ENCODE results near the gene RALGAPB. TPM values are rescaled to one million over a fixed set of nuclear protein-coding genes. Genes with fewer than 3 reads are reported as not detected.

The RALGAPB gene
- total and polyA plus RNA-seq, 2 of the 13 experiments (the other 11 are each of a cell fraction or from before 2014, with no cell fraction given) = 17.6 to 30.6 TPM

DNA sequence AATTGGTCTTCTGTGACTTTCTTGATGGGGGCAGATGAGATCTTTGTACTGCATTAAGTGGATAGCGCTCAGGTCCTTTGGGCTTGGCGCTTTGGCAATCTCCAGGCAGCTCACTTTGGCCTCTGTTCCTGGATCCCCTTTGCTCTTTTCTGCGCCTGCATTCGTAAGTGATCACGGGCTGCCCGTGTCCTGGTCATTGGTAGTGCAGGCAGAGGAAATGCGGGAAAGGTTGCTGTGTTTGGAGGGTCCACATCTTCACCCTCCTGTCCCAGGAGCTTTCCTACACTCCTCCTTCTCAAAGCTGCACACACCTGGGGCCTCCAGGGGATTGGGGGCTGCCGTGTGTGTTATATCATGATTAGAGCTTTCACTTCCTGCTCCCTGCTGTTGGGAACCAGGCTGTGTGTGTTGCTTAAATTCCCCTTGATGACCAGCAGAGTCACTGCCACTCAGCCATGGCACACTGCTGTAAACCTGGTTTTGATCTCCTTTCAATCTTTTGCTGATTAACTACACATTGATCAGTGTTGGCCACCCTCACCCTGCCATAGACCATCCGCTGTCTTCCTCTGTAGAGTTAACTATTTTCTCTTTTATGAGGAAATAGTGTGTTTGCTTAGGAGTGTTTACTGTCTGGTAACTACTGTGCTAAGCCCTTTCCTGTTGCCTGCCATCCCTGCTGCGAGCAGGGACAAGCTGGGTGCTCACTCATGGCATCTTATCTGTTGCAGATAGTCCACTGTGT lies 24.5 kb upstream of the RALGAPB start (continued):
- TF ChIP-seq THAP11 (CRISPR knock-in tag; IDR thresholded peaks at IDR 0.05) (peak; percentile 66), HDAC6 (IDR thresholded peaks at IDR 0.05; ENCODE audit: low read depth, low read length) (no peak), ZNF333 (CRISPR knock-in tag; IDR thresholded peaks at IDR 0.05; ENCODE audit: borderline replicate concordance) (no peak), ZNF317 (CRISPR knock-in tag; IDR thresholded peaks at IDR 0.05) (0 out of 2 replicates have a peak, but pooled peaks have one; percentile 36), MIER3 (CRISPR knock-in tag; IDR thresholded peaks at IDR 0.05; ENCODE audit: borderline replicate concordance) (peak; percentile 91), ELF3 (CRISPR knock-in tag; IDR thresholded peaks at IDR 0.05) (peak; percentile 96), ELF4 (CRISPR knock-in tag; IDR thresholded peaks at IDR 0.05; ENCODE audit: borderline replicate concordance) (no peak), IRX3 (CRISPR knock-in tag; IDR thresholded peaks at IDR 0.05; ENCODE audit: borderline replicate concordance, low read depth) (no peak), ZNF556 (CRISPR knock-in tag; IDR thresholded peaks at IDR 0.05; ENCODE audit: borderline replicate concordance) (no peak), NCOA5 (CRISPR knock-in tag; IDR thresholded peaks at IDR 0.05) (no peak), ZNF563 (CRISPR knock-in tag; IDR thresholded peaks at IDR 0.05) (0 out of 2 replicates have a peak, but pooled peaks have one; percentile 44), ZNF672 (CRISPR knock-in tag; IDR thresholded peaks at IDR 0.05) (no peak), ZNF451 (CRISPR knock-in tag; IDR thresholded peaks at IDR 0.05) (0 out of 2 replicates have a peak, but pooled peaks have one; percentile 48), KAT2B (IDR thresholded peaks at IDR 0.05; ENCODE audit: borderline replicate concordance, low read depth, low read length) (no peak), GATAD2A (CRISPR knock-in tag; IDR thresholded peaks at IDR 0.05) (peak; percentile 93), KMT2B (CRISPR knock-in tag; IDR thresholded peaks at IDR 0.05) (no peak; the same call in 1 of the 2 replicates), SP140L (CRISPR knock-in tag; IDR thresholded peaks at IDR 0.05; ENCODE audit: borderline replicate concordance) (no peak), PPARG (CRISPR knock-in tag; conservative IDR thresholded peaks at IDR 0.05) (0 out of 2 replicates have a peak, but pooled peaks have one; percentile 48), CCDC6 (CRISPR knock-in tag; IDR thresholded peaks at IDR 0.05) (no peak), ETV5 (CRISPR knock-in tag; IDR thresholded peaks at IDR 0.05; ENCODE audit: borderline replicate concordance) (peak; percentile 80), TOPORS (CRISPR knock-in tag; IDR thresholded peaks at IDR 0.05) (peak; percentile 52; the same call in 1 of the 2 replicates)
- TF ChIP-seq, protein P1, sequence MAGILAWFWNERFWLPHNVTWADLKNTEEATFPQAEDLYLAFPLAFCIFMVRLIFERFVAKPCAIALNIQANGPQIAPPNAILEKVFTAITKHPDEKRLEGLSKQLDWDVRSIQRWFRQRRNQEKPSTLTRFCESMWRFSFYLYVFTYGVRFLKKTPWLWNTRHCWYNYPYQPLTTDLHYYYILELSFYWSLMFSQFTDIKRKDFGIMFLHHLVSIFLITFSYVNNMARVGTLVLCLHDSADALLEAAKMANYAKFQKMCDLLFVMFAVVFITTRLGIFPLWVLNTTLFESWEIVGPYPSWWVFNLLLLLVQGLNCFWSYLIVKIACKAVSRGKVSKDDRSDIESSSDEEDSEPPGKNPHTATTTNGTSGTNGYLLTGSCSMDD (CRISPR knock-in tag; IDR thresholded peaks at IDR 0.05) = no peak
- TF ChIP-seq, protein P2, sequence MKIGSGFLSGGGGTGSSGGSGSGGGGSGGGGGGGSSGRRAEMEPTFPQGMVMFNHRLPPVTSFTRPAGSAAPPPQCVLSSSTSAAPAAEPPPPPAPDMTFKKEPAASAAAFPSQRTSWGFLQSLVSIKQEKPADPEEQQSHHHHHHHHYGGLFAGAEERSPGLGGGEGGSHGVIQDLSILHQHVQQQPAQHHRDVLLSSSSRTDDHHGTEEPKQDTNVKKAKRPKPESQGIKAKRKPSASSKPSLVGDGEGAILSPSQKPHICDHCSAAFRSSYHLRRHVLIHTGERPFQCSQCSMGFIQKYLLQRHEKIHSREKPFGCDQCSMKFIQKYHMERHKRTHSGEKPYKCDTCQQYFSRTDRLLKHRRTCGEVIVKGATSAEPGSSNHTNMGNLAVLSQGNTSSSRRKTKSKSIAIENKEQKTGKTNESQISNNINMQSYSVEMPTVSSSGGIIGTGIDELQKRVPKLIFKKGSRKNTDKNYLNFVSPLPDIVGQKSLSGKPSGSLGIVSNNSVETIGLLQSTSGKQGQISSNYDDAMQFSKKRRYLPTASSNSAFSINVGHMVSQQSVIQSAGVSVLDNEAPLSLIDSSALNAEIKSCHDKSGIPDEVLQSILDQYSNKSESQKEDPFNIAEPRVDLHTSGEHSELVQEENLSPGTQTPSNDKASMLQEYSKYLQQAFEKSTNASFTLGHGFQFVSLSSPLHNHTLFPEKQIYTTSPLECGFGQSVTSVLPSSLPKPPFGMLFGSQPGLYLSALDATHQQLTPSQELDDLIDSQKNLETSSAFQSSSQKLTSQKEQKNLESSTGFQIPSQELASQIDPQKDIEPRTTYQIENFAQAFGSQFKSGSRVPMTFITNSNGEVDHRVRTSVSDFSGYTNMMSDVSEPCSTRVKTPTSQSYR (CRISPR knock-in tag; IDR thresholded peaks at IDR 0.05; ENCODE audit: borderline replicate concordance) = no peak
- TF ChIP-seq, protein P3, sequence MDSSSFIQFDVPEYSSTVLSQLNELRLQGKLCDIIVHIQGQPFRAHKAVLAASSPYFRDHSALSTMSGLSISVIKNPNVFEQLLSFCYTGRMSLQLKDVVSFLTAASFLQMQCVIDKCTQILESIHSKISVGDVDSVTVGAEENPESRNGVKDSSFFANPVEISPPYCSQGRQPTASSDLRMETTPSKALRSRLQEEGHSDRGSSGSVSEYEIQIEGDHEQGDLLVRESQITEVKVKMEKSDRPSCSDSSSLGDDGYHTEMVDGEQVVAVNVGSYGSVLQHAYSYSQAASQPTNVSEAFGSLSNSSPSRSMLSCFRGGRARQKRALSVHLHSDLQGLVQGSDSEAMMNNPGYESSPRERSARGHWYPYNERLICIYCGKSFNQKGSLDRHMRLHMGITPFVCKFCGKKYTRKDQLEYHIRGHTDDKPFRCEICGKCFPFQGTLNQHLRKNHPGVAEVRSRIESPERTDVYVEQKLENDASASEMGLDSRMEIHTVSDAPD (CRISPR knock-in tag; IDR thresholded peaks at IDR 0.05) = no peak
- TF ChIP-seq, protein P4, sequence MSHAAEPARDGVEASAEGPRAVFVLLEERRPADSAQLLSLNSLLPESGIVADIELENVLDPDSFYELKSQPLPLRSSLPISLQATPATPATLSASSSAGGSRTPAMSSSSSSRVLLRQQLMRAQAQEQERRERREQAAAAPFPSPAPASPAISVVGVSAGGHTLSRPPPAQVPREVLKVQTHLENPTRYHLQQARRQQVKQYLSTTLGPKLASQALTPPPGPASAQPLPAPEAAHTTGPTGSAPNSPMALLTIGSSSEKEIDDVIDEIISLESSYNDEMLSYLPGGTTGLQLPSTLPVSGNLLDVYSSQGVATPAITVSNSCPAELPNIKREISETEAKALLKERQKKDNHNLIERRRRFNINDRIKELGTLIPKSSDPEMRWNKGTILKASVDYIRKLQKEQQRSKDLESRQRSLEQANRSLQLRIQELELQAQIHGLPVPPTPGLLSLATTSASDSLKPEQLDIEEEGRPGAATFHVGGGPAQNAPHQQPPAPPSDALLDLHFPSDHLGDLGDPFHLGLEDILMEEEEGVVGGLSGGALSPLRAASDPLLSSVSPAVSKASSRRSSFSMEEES (CRISPR knock-in tag; IDR thresholded peaks at IDR 0.05) = 0 out of 2 replicates have a peak, but pooled peaks have one; percentile 8
